WTC11 (cell line): ENCODE data around the gene NFAM1. TPM values are rescaled to one million over a fixed set of nuclear protein-coding genes. Genes with fewer than 3 reads are reported as not detected.

Experiments
- ATAC-seq: fragments of 200-7000 bp; cut with Tn5 transposase; 2 replicates; pipeline ENCODE4 v1.10.0; 2021; ENCODE audit warnings: mild to moderate bottlenecking, moderate library complexity
- CTCF ChIA-PET: fragments of 300-600 bp; sonication (Branson Sonifier 250); formaldehyde crosslinking; loops from one replicate; lab custom pipeline; 2021; ENCODE audit warnings: antibody characterized with exemption; lab: Charles Lee
- POLR2A ChIA-PET: fragments of 350-600 bp; sonication (Branson Sonifier 250); formaldehyde crosslinking; loops from one replicate; lab custom pipeline; 2021; ENCODE audit warnings: antibody characterized with exemption; lab: Charles Lee
- DNase-seq: peaks from one replicate; pipeline ENCODE4 v3.0.0; 2021; ENCODE audit warnings: low spot score
- H3K27ac Mint-ChIP-seq: 2 replicates; pipeline ENCODE4 v1.8.0; 2021; ENCODE audit warnings: mixed read lengths
- H3K27me3 Mint-ChIP-seq: 2 replicates; pipeline ENCODE4 v1.8.0; 2021; ENCODE audit warnings: low read depth, mild to moderate bottlenecking, moderate library complexity, mixed read lengths
- H3K36me3 Mint-ChIP-seq: 2 replicates; pipeline ENCODE4 v1.8.0; 2021; ENCODE audit warnings: mixed read lengths
- H3K4me1 Mint-ChIP-seq: 2 replicates; pipeline ENCODE4 v1.8.0; 2022; ENCODE audit warnings: mixed read lengths
- H3K4me3 Mint-ChIP-seq: 2 replicates; pipeline ENCODE4 v1.8.0; 2021; ENCODE audit warnings: mild to moderate bottlenecking, moderate library complexity, mixed read lengths
- H3K9me3 Mint-ChIP-seq: 2 replicates; pipeline ENCODE4 v1.8.0; 2021; ENCODE audit warnings: mixed read lengths
- ATF6 ChIP-seq: sonication (generic); formaldehyde crosslinking; IDR thresholded peaks from 2 replicates; pipeline ENCODE4 v1.8.1; 2023; ENCODE audit warnings: mild to moderate bottlenecking, missing genetic modification reagents
- E2F5 ChIP-seq: sonication (generic); formaldehyde crosslinking; IDR thresholded peaks from 2 replicates; pipeline ENCODE4 v1.8.1; 2022; ENCODE audit warnings: mild to moderate bottlenecking, moderate library complexity, missing genetic modification reagents
- JUN ChIP-seq: sonication (generic); formaldehyde crosslinking; IDR thresholded peaks from 2 replicates; pipeline ENCODE4 v1.8.0; 2023; ENCODE audit warnings: mild to moderate bottlenecking, missing genetic modification reagents
- KAT7 ChIP-seq: sonication (generic); formaldehyde crosslinking; IDR thresholded peaks from 2 replicates; pipeline ENCODE4 v1.8.1; 2023; ENCODE audit warnings: missing genetic modification reagents, mild to moderate bottlenecking, borderline replicate concordance
- NR2C2 ChIP-seq: sonication (generic); formaldehyde crosslinking; IDR thresholded peaks from 2 replicates; pipeline ENCODE4 v1.8.0; 2022; ENCODE audit warnings: mild to moderate bottlenecking, missing genetic modification reagents
- TEAD4 ChIP-seq: sonication (generic); formaldehyde crosslinking; IDR thresholded peaks from 2 replicates; pipeline ENCODE4 v1.8.0; 2022; ENCODE audit warnings: mild to moderate bottlenecking, missing genetic modification reagents
- ZNF281 ChIP-seq: sonication (generic); formaldehyde crosslinking; IDR thresholded peaks from 2 replicates; pipeline ENCODE4 v1.8.0; 2023; ENCODE audit warnings: mild to moderate bottlenecking, missing genetic modification reagents
- ZNF423 ChIP-seq: fragments of 250-450 bp; sonication (Bioruptor Pico); IDR thresholded peaks from 2 replicates; pipeline ENCODE4 v2.1.2; 2022; ENCODE audit warnings: mild to moderate bottlenecking, moderate library complexity
- total RNA-seq: library from RNA; stranded (reverse); gene quantifications from 3 replicates; pipeline ENCODE4 v1.2.3, GENCODE V29; 2021
- TF ChIP-seq, protein P1 (sequence below): sonication (generic); formaldehyde crosslinking; IDR thresholded peaks from 2 replicates; pipeline ENCODE4 v1.8.0; 2022; ENCODE audit warnings: missing genetic modification reagents
- TF ChIP-seq, protein P2 (sequence below): sonication (generic); formaldehyde crosslinking; IDR thresholded peaks from 2 replicates; pipeline ENCODE4 v1.8.0; 2022; ENCODE audit warnings: mild to moderate bottlenecking, missing genetic modification reagents
- TF ChIP-seq, protein P3 (sequence below): sonication (generic); formaldehyde crosslinking; IDR thresholded peaks from 2 replicates; pipeline ENCODE4 v1.8.0; 2023; ENCODE audit warnings: missing genetic modification reagents

The NFAM1 gene
- total RNA-seq, 1 experiment from 2014 or later: 1.6 TPM

DNA sequence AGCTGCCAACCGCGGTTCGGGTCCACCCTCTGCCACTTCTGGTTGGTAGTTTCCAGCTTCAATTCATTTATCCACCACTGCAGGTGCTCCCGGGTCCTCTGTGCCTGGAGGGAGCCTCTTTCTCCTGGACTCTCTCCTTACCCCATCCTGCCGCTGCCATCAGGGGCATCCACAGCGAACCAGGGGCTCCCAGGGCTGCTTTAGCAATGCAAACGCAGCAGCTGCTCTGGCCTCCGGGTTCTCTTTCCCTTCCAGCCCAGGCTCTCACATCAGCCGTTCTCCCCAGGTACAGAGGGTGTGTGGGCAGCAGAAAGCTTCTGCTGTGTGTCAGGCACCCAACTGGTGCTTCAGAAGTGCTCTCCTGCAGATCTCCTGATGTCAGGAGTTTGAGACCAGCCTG is 27.9 kb downstream of the NFAM1 start:
- POLR2A ChIA-PET: no interaction called here
- DNase-seq (peak; percentile 47), ATAC-seq (peak; percentile 22)
- CTCF ChIA-PET: interaction anchor here (0.7 to 3.1 kb wide), 3 partner anchors 25 to 39 kb away, joined by 3 to 15 read pairs (median 3); no protein-coding TSS in a partner anchor
- TF ChIP-seq, protein P1, sequence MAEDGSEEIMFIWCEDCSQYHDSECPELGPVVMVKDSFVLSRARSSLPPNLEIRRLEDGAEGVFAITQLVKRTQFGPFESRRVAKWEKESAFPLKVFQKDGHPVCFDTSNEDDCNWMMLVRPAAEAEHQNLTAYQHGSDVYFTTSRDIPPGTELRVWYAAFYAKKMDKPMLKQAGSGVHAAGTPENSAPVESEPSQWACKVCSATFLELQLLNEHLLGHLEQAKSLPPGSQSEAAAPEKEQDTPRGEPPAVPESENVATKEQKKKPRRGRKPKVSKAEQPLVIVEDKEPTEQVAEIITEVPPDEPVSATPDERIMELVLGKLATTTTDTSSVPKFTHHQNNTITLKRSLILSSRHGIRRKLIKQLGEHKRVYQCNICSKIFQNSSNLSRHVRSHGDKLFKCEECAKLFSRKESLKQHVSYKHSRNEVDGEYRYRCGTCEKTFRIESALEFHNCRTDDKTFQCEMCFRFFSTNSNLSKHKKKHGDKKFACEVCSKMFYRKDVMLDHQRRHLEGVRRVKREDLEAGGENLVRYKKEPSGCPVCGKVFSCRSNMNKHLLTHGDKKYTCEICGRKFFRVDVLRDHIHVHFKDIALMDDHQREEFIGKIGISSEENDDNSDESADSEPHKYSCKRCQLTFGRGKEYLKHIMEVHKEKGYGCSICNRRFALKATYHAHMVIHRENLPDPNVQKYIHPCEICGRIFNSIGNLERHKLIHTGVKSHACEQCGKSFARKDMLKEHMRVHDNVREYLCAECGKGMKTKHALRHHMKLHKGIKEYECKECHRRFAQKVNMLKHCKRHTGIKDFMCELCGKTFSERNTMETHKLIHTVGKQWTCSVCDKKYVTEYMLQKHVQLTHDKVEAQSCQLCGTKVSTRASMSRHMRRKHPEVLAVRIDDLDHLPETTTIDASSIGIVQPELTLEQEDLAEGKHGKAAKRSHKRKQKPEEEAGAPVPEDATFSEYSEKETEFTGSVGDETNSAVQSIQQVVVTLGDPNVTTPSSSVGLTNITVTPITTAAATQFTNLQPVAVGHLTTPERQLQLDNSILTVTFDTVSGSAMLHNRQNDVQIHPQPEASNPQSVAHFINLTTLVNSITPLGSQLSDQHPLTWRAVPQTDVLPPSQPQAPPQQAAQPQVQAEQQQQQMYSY (CRISPR knock-in tag): peak; percentile 47
- no peak for TF ChIP-seq TEAD4 (CRISPR knock-in tag)
- Mint-ChIP-seq H3K27ac (no peak overlapping the region), H3K36me3 (no peaks in the 10 kb centered on the region), H3K27me3 (peaks cover 6% of the 10 kb centered on the region; the same call in 1 of the 2 replicates), H3K4me3 (no peak overlapping the region), H3K4me1 (peaks cover 37% of the 10 kb centered on the region), H3K9me3 (no peaks in the 10 kb centered on the region)

DNA sequence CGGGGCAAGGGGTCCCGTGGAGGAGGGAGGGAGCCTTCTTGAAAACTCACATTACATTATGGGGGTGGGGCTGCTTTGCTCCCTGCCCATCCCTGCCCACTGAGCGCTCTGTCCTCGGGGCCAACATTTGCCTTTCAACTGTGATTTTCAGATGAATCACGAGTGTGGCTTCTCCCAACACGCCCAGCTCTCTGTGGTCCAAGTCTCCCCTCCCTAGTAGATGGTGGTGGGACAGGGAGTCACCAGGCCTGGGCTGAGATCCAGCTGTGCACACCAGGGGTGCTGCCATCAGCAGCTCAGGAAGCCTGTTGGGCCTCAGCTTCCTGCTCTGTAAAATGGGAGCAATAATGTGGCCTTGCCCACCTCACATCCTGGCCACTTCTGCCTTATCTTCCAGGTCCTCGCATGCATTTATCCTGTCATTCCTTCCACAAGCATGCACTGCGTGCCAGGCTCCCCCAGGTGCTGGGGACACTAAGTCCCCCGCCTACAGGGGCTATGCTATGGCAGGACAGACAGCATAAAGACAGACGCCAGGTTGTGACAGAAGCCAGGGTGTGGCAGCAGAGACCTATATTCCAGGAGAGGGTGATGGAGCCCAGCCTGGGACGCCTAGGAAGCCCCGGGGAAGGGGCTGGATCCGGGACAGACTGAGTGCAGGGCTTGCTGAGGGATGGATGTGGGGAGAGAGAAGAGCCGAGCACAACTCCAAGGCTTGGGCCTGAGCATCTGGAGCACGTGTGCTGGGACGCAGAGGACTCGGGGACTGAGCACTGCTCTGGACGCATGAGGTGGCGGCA is 30.5 kb downstream of the NFAM1 start:
- DNase-seq: no peak
- POLR2A ChIA-PET: no interaction called here
- Mint-ChIP-seq H3K27ac (no peak overlapping the region), H3K9me3 (no peaks in the 10 kb centered on the region), H3K27me3 (peaks cover 3% of the 10 kb centered on the region; the same call in 1 of the 2 replicates), H3K4me3 (no peak overlapping the region)
- CTCF ChIA-PET: interaction anchor here (1.5 kb wide), 1 partner anchor 35 kb away, joined by 5 read pairs; no protein-coding TSS in a partner anchor
- TF ChIP-seq, protein P2, sequence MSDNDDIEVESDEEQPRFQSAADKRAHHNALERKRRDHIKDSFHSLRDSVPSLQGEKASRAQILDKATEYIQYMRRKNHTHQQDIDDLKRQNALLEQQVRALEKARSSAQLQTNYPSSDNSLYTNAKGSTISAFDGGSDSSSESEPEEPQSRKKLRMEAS: no peak
- TF ChIP-seq, protein P1 (CRISPR knock-in tag): peak; percentile 55
- no peak for TF ChIP-seq ZNF423 (CRISPR knock-in tag)
- TF ChIP-seq, all 79 proteins: peak for 1
- H3K36me3 Mint-ChIP-seq: no peaks in the 10 kb centered on the region
- H3K4me1 Mint-ChIP-seq: peaks cover 40% of the 10 kb centered on the region
- ATAC-seq: peak; percentile 20; the same call in 1 of the 2 replicates

- Mint-ChIP-seq H3K36me3 (no peaks in the 10 kb centered on the region), H3K27ac (no peak overlapping the region), H3K4me1 (peaks cover 34% of the 10 kb centered on the region), H3K27me3 (peaks cover 3% of the 10 kb centered on the region; the same call in 1 of the 2 replicates), H3K4me3 (no peak overlapping the region), H3K9me3 (no peaks in the 10 kb centered on the region)
- CTCF ChIA-PET: interaction anchor here (2.0 kb wide), 1 partner anchor 43 kb away, joined by 9 read pairs; no protein-coding TSS in a partner anchor
- ATAC-seq: no peak
- DNase-seq: no peak
- POLR2A ChIA-PET: interaction anchor here (0.7 kb wide), 1 partner anchor 14 kb away, joined by 3 read pairs; no protein-coding TSS in a partner anchor
- TF ChIP-seq JUN (CRISPR knock-in tag): no peak
- no peak for TF ChIP-seq KAT7 (CRISPR knock-in tag)
- TF ChIP-seq ZNF281 (CRISPR knock-in tag): no peak
- no peak for TF ChIP-seq E2F5
- TF ChIP-seq, protein P3, sequence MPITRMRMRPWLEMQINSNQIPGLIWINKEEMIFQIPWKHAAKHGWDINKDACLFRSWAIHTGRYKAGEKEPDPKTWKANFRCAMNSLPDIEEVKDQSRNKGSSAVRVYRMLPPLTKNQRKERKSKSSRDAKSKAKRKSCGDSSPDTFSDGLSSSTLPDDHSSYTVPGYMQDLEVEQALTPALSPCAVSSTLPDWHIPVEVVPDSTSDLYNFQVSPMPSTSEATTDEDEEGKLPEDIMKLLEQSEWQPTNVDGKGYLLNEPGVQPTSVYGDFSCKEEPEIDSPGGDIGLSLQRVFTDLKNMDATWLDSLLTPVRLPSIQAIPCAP (CRISPR knock-in tag): no peak
- no peak for TF ChIP-seq NR2C2 (CRISPR knock-in tag)
- TF ChIP-seq ATF6 (CRISPR knock-in tag): no peak
Observed at GRCh38 chr22:42400811-42401534, 31.2 kb downstream of the NFAM1 start.
